ENCODE data around the gene MMP25. TPM values are rescaled to one million over a fixed set of nuclear protein-coding genes. Genes with fewer than 3 reads are reported as not detected.

The MMP25 gene
- total RNA-seq, 1 donor from 2014 or later: 0.17 TPM

GRCh38 chr16:3059041-3059722 lies 12.8 kb downstream of the MMP25 start:
- peak; percentile 47 for DNase-seq (ENCODE audit: low read depth)
- Histone ChIP-seq H3K36me3 (ENCODE audit: control insufficient read depth, insufficient read depth, low read length) (peaks cover 1% of the 10 kb centered on the region), H3K4me3 (ENCODE audit: low read depth, low read length) (peak overlapping the region; percentile 73), H3K27me3 (ENCODE audit: control insufficient read depth, insufficient read depth, low read length) (no peaks in the 10 kb centered on the region)
- TF ChIP-seq, protein P1, sequence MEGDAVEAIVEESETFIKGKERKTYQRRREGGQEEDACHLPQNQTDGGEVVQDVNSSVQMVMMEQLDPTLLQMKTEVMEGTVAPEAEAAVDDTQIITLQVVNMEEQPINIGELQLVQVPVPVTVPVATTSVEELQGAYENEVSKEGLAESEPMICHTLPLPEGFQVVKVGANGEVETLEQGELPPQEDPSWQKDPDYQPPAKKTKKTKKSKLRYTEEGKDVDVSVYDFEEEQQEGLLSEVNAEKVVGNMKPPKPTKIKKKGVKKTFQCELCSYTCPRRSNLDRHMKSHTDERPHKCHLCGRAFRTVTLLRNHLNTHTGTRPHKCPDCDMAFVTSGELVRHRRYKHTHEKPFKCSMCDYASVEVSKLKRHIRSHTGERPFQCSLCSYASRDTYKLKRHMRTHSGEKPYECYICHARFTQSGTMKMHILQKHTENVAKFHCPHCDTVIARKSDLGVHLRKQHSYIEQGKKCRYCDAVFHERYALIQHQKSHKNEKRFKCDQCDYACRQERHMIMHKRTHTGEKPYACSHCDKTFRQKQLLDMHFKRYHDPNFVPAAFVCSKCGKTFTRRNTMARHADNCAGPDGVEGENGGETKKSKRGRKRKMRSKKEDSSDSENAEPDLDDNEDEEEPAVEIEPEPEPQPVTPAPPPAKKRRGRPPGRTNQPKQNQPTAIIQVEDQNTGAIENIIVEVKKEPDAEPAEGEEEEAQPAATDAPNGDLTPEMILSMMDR (IDR thresholded peaks at IDR 0.05; ENCODE audit: insufficient read depth, low read length, poor library complexity, severe bottlenecking): no peak

DNA sequence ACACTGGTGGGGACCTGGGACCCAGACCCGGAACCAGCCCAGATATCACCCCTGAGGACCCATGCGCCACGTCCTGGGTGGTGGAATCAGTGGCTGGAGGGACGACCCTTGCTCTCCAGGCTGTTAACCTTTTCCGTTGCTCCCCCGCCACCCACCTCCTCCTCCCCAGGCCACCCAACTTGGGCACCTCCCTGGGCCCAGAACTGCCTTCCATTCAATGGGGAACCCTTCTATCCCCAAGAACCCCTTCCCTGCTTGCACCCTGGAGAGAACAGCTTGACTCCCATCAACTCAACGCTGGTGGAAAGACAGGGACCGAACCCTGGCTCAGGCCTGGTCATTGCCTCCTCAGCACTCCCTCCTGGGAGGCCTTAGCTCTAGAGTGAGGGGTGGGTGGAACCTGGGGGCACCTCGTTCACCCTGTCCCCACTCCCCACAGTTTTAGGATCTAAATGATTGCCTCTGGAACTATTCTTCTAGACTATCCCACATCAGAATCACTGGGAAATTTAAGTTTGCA lies 13.4 kb downstream of the MMP25 start:
- no peak for DNase-seq (ENCODE audit: low read depth)
- Histone ChIP-seq H3K36me3 (ENCODE audit: control insufficient read depth, insufficient read depth, low read length) (peaks cover 1% of the 10 kb centered on the region), H3K27me3 (ENCODE audit: control insufficient read depth, insufficient read depth, low read length) (no peaks in the 10 kb centered on the region), H3K4me3 (ENCODE audit: low read depth, low read length) (peak overlapping the region; percentile 73)
- TF ChIP-seq, protein P1 (IDR thresholded peaks at IDR 0.05; ENCODE audit: insufficient read depth, low read length, poor library complexity, severe bottlenecking): no peak

- no peak overlapping the region for H3K4me3 ChIP-seq (ENCODE audit: low read depth, low read length)
- H3K27me3 ChIP-seq (ENCODE audit: control insufficient read depth, insufficient read depth, low read length): no peaks in the 10 kb centered on the region
- no peaks in the 10 kb centered on the region for H3K36me3 ChIP-seq (ENCODE audit: control insufficient read depth, insufficient read depth, low read length)
- TF ChIP-seq, protein P1 (IDR thresholded peaks at IDR 0.05; ENCODE audit: insufficient read depth, low read length, poor library complexity, severe bottlenecking): no peak
- DNase-seq (ENCODE audit: low read depth): no peak
Observed at GRCh38 chr16:3060339-3061127, 14.2 kb downstream of the MMP25 start.

DNA sequence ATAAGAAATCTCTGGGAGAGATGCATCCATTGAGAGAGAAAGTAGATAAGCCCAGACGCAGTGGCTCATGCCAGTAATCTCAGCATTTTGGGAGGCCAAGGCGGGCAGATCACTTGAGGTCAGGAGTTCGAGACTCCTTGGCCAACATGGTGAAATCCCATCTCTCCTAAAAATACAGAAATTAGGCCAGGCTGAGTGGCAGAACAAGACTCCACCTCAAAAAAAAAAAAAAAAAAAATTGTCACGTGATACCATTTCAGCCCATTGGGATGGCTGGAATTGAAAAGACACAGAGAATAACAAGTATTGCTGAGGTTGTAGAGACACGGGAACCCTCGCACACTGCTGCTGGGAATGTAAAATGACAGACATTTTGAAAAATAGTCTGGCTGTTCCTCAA lies 16.2 kb downstream of the MMP25 start:
- DNase-seq (ENCODE audit: low read depth): no peak
- H3K36me3 ChIP-seq (ENCODE audit: control insufficient read depth, insufficient read depth, low read length): no peaks in the 10 kb centered on the region
- TF ChIP-seq, protein P1 (IDR thresholded peaks at IDR 0.05; ENCODE audit: insufficient read depth, low read length, poor library complexity, severe bottlenecking): no peak
- no peaks in the 10 kb centered on the region for H3K27me3 ChIP-seq (ENCODE audit: control insufficient read depth, insufficient read depth, low read length)
- H3K4me3 ChIP-seq (ENCODE audit: low read depth, low read length): no peak overlapping the region

DNA sequence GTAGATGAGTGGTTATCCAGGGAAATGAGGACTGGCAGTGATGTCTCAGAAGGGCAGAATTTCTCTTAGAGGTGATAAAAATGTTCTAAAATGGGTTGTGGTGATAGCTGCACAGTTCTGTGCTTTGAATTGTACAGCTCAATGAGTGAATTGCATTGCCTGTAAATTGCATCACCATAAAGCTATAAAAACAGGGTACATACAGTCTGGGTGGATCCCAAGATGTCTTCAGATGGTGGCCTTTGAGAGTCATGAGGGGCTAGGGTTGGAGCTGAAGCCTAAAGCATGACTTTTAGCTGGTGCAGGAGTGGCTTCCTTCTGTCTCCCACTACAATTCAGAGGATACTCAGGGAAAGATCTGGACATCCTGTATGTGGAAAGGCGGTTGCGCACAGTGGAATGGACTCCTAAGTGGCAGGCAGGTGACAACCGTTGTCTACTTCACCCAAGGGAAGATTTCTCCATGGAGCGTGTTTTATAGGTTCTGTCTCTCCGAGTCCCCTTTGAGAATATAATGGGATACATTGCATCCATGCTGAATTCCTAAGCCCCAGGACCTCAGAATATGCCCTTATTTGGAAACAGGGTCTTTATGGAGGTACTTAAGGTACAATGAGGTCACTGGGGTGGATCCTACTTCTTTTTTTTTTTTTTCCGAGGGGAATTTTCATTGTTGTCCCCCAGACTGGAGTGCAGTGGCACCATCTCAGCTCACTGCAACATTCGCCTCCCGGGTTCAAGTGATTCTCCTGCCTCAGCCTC lies 17.4 kb downstream of the MMP25 start:
- Histone ChIP-seq H3K27me3 (ENCODE audit: control insufficient read depth, insufficient read depth, low read length) (no peaks in the 10 kb centered on the region), H3K36me3 (ENCODE audit: control insufficient read depth, insufficient read depth, low read length) (no peaks in the 10 kb centered on the region), H3K4me3 (ENCODE audit: low read depth, low read length) (no peak overlapping the region)
- no peak for DNase-seq (ENCODE audit: low read depth)
- TF ChIP-seq, protein P1 (IDR thresholded peaks at IDR 0.05; ENCODE audit: insufficient read depth, low read length, poor library complexity, severe bottlenecking): no peak

All from kidney epithelial cell (primary cell).